Suprapubic skin (tissue), 4 donors: ENCODE data around the gene GSTK1.
"Not testable (repeated sequence)": the region's sequence is repeated elsewhere in the genome, so short reads cannot be mapped to it uniquely, and the experiment has no call there.

Experiments
- POLR2A ChIP-seq, 2 donors: fragments of 450-650 bp; IDR thresholded peaks; one replicate each; pipeline ENCODE4 v1.6.1; 2017; ENCODE audit warnings: antibody characterized with exemption in 2 of 2, mild to moderate bottlenecking in 2 of 2, moderate library complexity in 2 of 2
- POLR2AphosphoS5 ChIP-seq, 3 donors: sonication (generic); formaldehyde crosslinking; IDR thresholded peaks; one replicate each; pipeline ENCODE4 v1.6.1; 2017; ENCODE audit warnings: antibody characterized with exemption in 3 of 3
- TF ChIP-seq, protein P1 (sequence below), 2 donors: fragments of 200-600 bp in 1 of 2; fragments of 450-650 bp in 1 of 2; sonication (generic) in 1 of 2; IDR thresholded peaks; one replicate each; pipeline ENCODE4 v1.5.1; 2016 to 2019; ENCODE audit warnings: antibody characterized with exemption in 2 of 2, mild to moderate bottlenecking in 1 of 2, moderate library complexity in 1 of 2

DNA sequence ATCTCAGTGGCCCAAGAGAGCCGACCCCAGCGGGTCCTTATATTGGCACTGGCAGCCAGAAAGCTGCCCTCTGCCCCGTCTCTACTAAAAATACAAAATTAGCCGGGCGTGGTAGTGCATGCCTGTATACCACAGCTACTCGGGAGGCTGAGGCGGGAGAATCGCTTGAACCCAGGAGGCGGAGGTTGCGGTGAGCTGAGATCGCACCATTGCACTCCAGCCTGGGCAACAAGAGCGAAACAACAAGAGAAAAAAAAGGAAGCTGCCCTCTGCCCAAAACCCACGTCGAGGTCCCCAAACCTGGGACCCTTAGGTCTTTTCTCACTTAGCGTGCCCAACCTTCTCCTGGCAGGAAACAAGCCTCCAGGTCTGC is 941 bp downstream of the GSTK1 start:
- not testable (repeated sequence) for TF ChIP-seq POLR2A, POLR2AphosphoS5 (IDR thresholded peaks at IDR 0.05)
- TF ChIP-seq, protein P1, sequence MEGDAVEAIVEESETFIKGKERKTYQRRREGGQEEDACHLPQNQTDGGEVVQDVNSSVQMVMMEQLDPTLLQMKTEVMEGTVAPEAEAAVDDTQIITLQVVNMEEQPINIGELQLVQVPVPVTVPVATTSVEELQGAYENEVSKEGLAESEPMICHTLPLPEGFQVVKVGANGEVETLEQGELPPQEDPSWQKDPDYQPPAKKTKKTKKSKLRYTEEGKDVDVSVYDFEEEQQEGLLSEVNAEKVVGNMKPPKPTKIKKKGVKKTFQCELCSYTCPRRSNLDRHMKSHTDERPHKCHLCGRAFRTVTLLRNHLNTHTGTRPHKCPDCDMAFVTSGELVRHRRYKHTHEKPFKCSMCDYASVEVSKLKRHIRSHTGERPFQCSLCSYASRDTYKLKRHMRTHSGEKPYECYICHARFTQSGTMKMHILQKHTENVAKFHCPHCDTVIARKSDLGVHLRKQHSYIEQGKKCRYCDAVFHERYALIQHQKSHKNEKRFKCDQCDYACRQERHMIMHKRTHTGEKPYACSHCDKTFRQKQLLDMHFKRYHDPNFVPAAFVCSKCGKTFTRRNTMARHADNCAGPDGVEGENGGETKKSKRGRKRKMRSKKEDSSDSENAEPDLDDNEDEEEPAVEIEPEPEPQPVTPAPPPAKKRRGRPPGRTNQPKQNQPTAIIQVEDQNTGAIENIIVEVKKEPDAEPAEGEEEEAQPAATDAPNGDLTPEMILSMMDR (IDR thresholded peaks at IDR 0.05) = not testable (repeated sequence)
